ENCODE data around the gene MICA.

Gene MICA

DNA sequence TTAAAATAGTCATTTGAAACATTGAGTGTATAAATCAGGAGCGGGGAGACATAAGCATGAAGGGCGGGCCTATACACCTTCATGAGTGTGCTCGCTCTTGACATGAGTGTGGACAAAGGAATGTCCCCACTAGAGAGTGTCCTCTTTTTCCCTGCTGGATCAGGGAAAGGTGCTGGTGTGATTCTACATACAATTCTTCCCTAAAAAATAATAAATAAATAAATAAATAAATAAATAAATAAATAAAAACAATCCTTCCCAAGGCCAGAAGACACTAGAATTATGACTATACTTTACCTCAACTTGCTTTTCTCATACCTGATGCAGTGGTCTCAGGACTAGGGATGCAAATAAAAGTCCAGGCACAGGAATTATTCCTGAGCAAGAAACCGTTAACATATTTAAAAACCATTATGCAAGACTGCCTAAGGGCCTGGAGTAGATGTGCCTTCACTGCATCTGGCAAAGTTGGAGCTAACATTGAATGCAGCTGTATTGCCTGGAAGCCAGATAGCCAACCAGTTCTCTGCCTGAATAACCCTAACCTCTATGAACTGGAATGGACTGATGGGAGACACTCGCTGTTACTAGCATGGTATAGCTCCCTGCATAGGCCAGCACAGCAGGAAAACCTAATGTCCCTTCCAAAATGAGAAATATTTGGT lies 57.1 kb downstream of the MICA start:
- no peak for DNase-seq (ENCODE audit: low read depth)

GRCh38 chr6:31462026-31462963 lies 58.9 kb downstream of the MICA start:
- no peak for DNase-seq (ENCODE audit: low read depth)

- DNase-seq (ENCODE audit: low read depth) = no peak
Measured at GRCh38 chr6:31462964-31463870, 59.8 kb downstream of the MICA start.

- no peak for DNase-seq (ENCODE audit: low read depth)
Measured at GRCh38 chr6:31464252-31465184, 61.1 kb downstream of the MICA start.

Measured in GM04503 (cell line).